ENCODE measurements around the gene LIF. TPM values are rescaled to one million over a fixed set of nuclear protein-coding genes. Genes with fewer than 3 reads are reported as not detected.

LIF gene
- polyA plus RNA-seq, 1 of the 3 experiments (the other 2 are of a cell fraction), result 24.6 TPM

DNA sequence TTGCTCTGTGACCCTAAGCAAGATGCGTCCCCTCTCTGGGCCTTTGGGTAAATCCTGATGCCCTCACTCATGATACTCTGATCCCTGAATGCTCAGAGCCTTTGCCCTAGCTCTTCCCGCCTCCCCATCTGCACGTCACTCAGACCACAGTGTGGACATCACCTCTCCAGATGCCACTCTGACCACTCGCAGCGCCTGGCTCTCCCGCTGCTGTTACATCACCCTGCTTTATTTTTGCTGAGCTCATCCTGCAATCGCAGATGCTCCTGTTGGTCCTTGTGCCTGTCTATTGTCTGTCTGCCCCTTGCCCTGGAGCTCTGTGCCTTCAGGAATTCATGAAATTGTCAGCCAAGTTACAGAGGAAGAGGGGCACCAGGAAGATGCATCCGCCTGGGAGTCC is 14.6 kb upstream of the LIF start:
- H3F3A ChIP-seq (replicated peaks; ENCODE audit: insufficient read depth), result no peaks in the 10 kb centered on the region
- H3K36me3 ChIP-seq (replicated peaks in 1 of 2; ENCODE audit: control insufficient read depth in 1 of 2, insufficient read depth in 2 of 2, low read length in 1 of 2), result no peaks in the 10 kb centered on the region
- no peaks in the 10 kb centered on the region for H3K9me2 ChIP-seq
- H3K9me3 ChIP-seq, result no peaks in the 10 kb centered on the region
- H3K9ac ChIP-seq, result no peak overlapping the region
- POLR2A ChIA-PET, result no interaction called here
- H3K27ac ChIP-seq (ENCODE audit: low read depth in 2 of 2, low read length in 1 of 2), result no peak overlapping the region
- H3K27me3 ChIP-seq (ENCODE audit: insufficient read depth), result no peaks in the 10 kb centered on the region
- DNase-seq, result no peak
- CTCF ChIA-PET, result interaction anchor here (0.6 to 5.6 kb wide), 11 partner anchors 16 to 636 kb away, joined by 3 to 43 read pairs (median 4); partner anchors contain the start of genes RNF215 and SEC14L2
- no peaks in the 10 kb centered on the region for H4K20me1 ChIP-seq (ENCODE audit: insufficient read depth)
- no peak overlapping the region for H3K4me2 ChIP-seq
- 76% methylated on average over 7 of the region's 8 CpGs for WGBS (ENCODE audit: low lambda C conversion rate)
- H3K79me2 ChIP-seq (ENCODE audit: insufficient read depth), result no peaks in the 10 kb centered on the region
- no peak for TF ChIP-seq FOSL2 (IDR thresholded peaks at IDR 0.05; ENCODE audit: borderline replicate concordance, low read depth)
- no peak for TF ChIP-seq GATA2 (CRISPR knock-in tag; IDR thresholded peaks at IDR 0.05)
- no peak for TF ChIP-seq CHD2 (IDR thresholded peaks at IDR 0.05; ENCODE audit: low read length, partially characterized antibody)
- no peak for TF ChIP-seq EZH2phosphoT487 (IDR thresholded peaks at IDR 0.05; ENCODE audit: borderline replicate concordance, low read depth)
- no peak for TF ChIP-seq MEF2A (IDR thresholded peaks at IDR 0.05; ENCODE audit: borderline replicate concordance, low read depth)
- TF ChIP-seq, protein P1, sequence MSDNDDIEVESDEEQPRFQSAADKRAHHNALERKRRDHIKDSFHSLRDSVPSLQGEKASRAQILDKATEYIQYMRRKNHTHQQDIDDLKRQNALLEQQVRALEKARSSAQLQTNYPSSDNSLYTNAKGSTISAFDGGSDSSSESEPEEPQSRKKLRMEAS (IDR thresholded peaks at IDR 0.05; ENCODE audit: low read depth), result no peak
- TF ChIP-seq, protein P2, sequence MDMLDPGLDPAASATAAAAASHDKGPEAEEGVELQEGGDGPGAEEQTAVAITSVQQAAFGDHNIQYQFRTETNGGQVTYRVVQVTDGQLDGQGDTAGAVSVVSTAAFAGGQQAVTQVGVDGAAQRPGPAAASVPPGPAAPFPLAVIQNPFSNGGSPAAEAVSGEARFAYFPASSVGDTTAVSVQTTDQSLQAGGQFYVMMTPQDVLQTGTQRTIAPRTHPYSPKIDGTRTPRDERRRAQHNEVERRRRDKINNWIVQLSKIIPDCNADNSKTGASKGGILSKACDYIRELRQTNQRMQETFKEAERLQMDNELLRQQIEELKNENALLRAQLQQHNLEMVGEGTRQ (IDR thresholded peaks at IDR 0.05; ENCODE audit: borderline replicate concordance, low read depth, low read length), result no peak
- TF ChIP-seq NRF1 (IDR thresholded peaks at IDR 0.05; ENCODE audit: low read depth, low read length), result no peak
- TF ChIP-seq, protein P3, sequence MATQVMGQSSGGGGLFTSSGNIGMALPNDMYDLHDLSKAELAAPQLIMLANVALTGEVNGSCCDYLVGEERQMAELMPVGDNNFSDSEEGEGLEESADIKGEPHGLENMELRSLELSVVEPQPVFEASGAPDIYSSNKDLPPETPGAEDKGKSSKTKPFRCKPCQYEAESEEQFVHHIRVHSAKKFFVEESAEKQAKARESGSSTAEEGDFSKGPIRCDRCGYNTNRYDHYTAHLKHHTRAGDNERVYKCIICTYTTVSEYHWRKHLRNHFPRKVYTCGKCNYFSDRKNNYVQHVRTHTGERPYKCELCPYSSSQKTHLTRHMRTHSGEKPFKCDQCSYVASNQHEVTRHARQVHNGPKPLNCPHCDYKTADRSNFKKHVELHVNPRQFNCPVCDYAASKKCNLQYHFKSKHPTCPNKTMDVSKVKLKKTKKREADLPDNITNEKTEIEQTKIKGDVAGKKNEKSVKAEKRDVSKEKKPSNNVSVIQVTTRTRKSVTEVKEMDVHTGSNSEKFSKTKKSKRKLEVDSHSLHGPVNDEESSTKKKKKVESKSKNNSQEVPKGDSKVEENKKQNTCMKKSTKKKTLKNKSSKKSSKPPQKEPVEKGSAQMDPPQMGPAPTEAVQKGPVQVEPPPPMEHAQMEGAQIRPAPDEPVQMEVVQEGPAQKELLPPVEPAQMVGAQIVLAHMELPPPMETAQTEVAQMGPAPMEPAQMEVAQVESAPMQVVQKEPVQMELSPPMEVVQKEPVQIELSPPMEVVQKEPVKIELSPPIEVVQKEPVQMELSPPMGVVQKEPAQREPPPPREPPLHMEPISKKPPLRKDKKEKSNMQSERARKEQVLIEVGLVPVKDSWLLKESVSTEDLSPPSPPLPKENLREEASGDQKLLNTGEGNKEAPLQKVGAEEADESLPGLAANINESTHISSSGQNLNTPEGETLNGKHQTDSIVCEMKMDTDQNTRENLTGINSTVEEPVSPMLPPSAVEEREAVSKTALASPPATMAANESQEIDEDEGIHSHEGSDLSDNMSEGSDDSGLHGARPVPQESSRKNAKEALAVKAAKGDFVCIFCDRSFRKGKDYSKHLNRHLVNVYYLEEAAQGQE (IDR thresholded peaks at IDR 0.05; ENCODE audit: low read depth, low read length), result no peak
- TF ChIP-seq NFIC (IDR thresholded peaks at IDR 0.05; ENCODE audit: borderline replicate concordance), result no peak
- TF ChIP-seq RFX5 (IDR thresholded peaks at IDR 0.05; ENCODE audit: low read length), result no peak
- no peak for TF ChIP-seq YY1 (IDR thresholded peaks at IDR 0.05; ENCODE audit: low read depth)
- H2AFZ ChIP-seq (ENCODE audit: low read depth), result no peak overlapping the region
- H3K4me1 ChIP-seq (ENCODE audit: control insufficient read depth in 1 of 2, insufficient read depth in 2 of 2, low read depth in 1 of 2, low read length in 1 of 2), result peaks cover 3 to 5% of the 10 kb centered on the region in 2 experiments; a peak in 2 of 4 replicates
- no peak overlapping the region for H3K4me3 ChIP-seq (ENCODE audit: low read depth in 2 of 2, low read length in 1 of 2)

DNA sequence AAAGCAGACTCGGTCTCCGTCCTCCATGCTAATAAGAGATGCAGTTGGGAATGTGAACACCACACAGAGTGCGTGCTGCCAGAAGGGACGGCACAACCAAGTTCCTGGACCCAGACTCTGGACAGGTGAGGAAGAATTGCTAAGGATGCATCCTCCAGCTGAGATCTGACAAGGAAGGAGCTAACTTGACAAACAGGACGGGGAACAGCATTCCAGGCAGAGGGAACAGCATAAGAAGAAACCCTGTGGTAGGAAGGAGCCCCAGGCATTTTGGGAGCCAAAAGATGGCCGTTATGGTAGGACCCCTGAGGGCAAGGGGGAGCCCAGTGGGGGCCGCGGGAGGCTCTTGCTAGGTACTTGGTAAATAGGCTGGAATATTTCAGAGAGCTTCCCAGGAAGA is 14.1 kb upstream of the LIF start:
- Histone ChIP-seq H3K4me3 (ENCODE audit: low read depth in 2 of 2, low read length in 1 of 2) (no peak overlapping the region), H3K27ac (ENCODE audit: low read depth in 2 of 2, low read length in 1 of 2) (no peak overlapping the region), H3K36me3 (replicated peaks in 1 of 2; ENCODE audit: control insufficient read depth in 1 of 2, insufficient read depth in 2 of 2, low read length in 1 of 2) (no peaks in the 10 kb centered on the region), H4K20me1 (ENCODE audit: insufficient read depth) (no peaks in the 10 kb centered on the region), H3K27me3 (ENCODE audit: insufficient read depth) (no peaks in the 10 kb centered on the region), H3K79me2 (ENCODE audit: insufficient read depth) (no peaks in the 10 kb centered on the region), H3K9me3 (no peaks in the 10 kb centered on the region), H3K9ac (no peak overlapping the region), H3K4me2 (no peak overlapping the region), H2AFZ (ENCODE audit: low read depth) (no peak overlapping the region), H3K4me1 (ENCODE audit: control insufficient read depth in 1 of 2, insufficient read depth in 2 of 2, low read depth in 1 of 2, low read length in 1 of 2) (peaks cover 3 to 5% of the 10 kb centered on the region in 2 experiments; a peak in 2 of 4 replicates), H3F3A (replicated peaks; ENCODE audit: insufficient read depth) (no peaks in the 10 kb centered on the region), H3K9me2 (no peaks in the 10 kb centered on the region)
- 89% methylated on average over 7 of the region's 8 CpGs for WGBS (ENCODE audit: low lambda C conversion rate)
- POLR2A ChIA-PET, result no interaction called here
- DNase-seq, result no peak
- TF ChIP-seq TEAD4 (IDR thresholded peaks at IDR 0.05; ENCODE audit: borderline replicate concordance, insufficient read depth) (no peak), MEF2A (IDR thresholded peaks at IDR 0.05; ENCODE audit: borderline replicate concordance, low read depth) (no peak), FOXM1 (IDR thresholded peaks at IDR 0.05; ENCODE audit: low read depth) (no peak), NFIC (IDR thresholded peaks at IDR 0.05; ENCODE audit: borderline replicate concordance) (no peak), GABPA (IDR thresholded peaks at IDR 0.05; ENCODE audit: low read depth) (no peak)
- CTCF ChIA-PET, result interaction anchor here (0.7 to 5.6 kb wide), 9 partner anchors 17 to 635 kb away, joined by 3 to 43 read pairs (median 4); partner anchors contain the start of genes RNF215 and SEC14L2

All from SK-N-SH (cell line).